Pancreas (tissue), 10 donors: Measurements from ENCODE around the gene CNTNAP5. TPM values are rescaled to one million over a fixed set of nuclear protein-coding genes. Genes with fewer than 3 reads are reported as not detected.

Source experiments
- ATAC-seq, 4 donors: fragments of 200-7000 bp; cut with Tn5 transposase; one replicate each; pipeline versions ENCODE4 v1.8.0 to v1.9.1; 2020; ENCODE audit warnings: mild to moderate bottlenecking in 4 of 4, moderate library complexity in 4 of 4
- DNase-seq, 6 donors: peaks; one replicate each; pipeline ENCODE4 v3.0.0-alpha.2; 2020
- FAIRE-seq: peaks from 2 replicates; lab custom pipeline; 2012; peaks lifted over from hg19 to GRCh38; lab: Jason Lieb, UNC
- H3K27ac ChIP-seq, 4 donors: fragments of 200-600 bp; sonication (generic); 1 replicate in 3 of 4; 2 replicates in 1 of 4; pipeline versions ENCODE4 v1.5.0 to v1.8.0; 2020
- H3K27me3 ChIP-seq, 4 donors: fragments of 200-600 bp; one replicate each; pipeline ENCODE4 v1.8.0; 2021
- H3K36me3 ChIP-seq, 3 donors: fragments of 200-600 bp; sonication (generic) in 1 of 3; one replicate each; pipeline versions ENCODE4 v1.5.0 to v1.8.0; 2020 to 2021
- H3K4me1 ChIP-seq, 3 donors: fragments of 200-600 bp; one replicate each; pipeline ENCODE4 v1.8.0; 2021
- H3K4me3 ChIP-seq, 4 donors: fragments of 200-600 bp; sonication (generic) in 2 of 4; one replicate each; pipeline versions ENCODE4 v1.5.0 to v1.8.0; 2020 to 2021
- H3K9me3 ChIP-seq, 4 donors: fragments of 200-600 bp; one replicate each; pipeline ENCODE4 v1.8.0; 2021
- WGBS, 2 donors: extraction: QIAGEN DNeasy Blood & Tissue Kit; methylation state at CpG; one replicate each; pipeline ENCODE4 v1.1.7; 2013; 5-methylcytosine and 5-hydroxymethylcytosine counted together
- intact Hi-C, 3 donors: fragments of 100-400 bp; cut with DNase I; formaldehyde crosslinking; loops; one replicate each; pipeline versions ENCODE4 v1.11.1 to v1.14.2; 2022
- polyA plus RNA-seq, 2 donors: library from polyadenylated mRNA; stranded (reverse); fragments of 200-250 nt; gene quantifications; one replicate each; pipeline ENCODE4 v1.2.3, GENCODE V29; 2013
- total RNA-seq, 6 donors: library from RNA; stranded (reverse); fragmentation: NEBNext Ultra II Directional in 4 of 6; extraction: Animal tissue kit (Norgen Biotek cat#: 25700) in 4 of 6; gene quantifications; one replicate each; pipeline versions ENCODE4 v1.2.1 to v1.2.4, GENCODE V29; 2021 to 2023
- TF ChIP-seq, protein P1 (sequence below), 4 donors: fragments of 200-600 bp; sonication (generic) in 3 of 4; IDR thresholded peaks; one replicate each; pipeline versions ENCODE4 v1.5.0 to v1.8.0; 2021; ENCODE audit warnings: antibody characterized with exemption in 4 of 4
- donor health status: healthy with polysubstance abuse.
- donor health status: DM: no; HTN: no; CAD: no; lungs with moderate emphysema.
- donor health status: DM: no; HTN: no; CAD: no.
- donor health status: control.
- donor health status: control.
- donor health status: Bipolar disorder and iron deficiency.
- donor health status: DM: yes; HTN: yes; CAD: no.
- donor health status: DM: no; HTN: no; CAD: no.
- donor health status: DM: no; HTN: no; CAD: no.
- donor health status: DM: yes; HTN: yes; CAD: no.

The CNTNAP5 gene
- total and polyA plus RNA-seq, 8 donors = 0.05 to 0.43 (median 0.12) TPM

DNA sequence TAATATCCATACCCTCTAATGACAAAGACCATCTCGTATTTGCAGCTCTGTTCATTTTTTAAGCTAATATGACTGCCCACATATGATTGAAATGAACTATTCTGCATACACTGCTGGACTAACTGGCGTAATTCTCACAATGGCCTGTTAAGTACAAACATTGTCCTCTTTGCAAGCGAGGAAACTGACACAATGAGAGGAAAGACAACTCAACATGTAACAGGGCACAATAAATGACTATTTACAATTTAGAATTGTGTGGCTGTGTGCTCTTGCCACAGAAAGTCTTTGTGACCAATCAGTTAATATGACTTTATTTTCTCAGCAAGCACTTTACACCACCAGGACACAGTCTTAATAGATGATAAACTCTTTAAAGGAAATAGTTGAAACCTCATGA, 498.0 kb downstream of the CNTNAP5 start:
- H3K27ac ChIP-seq = no peak overlapping the region
- H3K27me3 ChIP-seq = no peaks in the 10 kb centered on the region
- DNase-seq = no peak
- TF ChIP-seq, protein P1, sequence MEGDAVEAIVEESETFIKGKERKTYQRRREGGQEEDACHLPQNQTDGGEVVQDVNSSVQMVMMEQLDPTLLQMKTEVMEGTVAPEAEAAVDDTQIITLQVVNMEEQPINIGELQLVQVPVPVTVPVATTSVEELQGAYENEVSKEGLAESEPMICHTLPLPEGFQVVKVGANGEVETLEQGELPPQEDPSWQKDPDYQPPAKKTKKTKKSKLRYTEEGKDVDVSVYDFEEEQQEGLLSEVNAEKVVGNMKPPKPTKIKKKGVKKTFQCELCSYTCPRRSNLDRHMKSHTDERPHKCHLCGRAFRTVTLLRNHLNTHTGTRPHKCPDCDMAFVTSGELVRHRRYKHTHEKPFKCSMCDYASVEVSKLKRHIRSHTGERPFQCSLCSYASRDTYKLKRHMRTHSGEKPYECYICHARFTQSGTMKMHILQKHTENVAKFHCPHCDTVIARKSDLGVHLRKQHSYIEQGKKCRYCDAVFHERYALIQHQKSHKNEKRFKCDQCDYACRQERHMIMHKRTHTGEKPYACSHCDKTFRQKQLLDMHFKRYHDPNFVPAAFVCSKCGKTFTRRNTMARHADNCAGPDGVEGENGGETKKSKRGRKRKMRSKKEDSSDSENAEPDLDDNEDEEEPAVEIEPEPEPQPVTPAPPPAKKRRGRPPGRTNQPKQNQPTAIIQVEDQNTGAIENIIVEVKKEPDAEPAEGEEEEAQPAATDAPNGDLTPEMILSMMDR (IDR thresholded peaks at IDR 0.05) = no peak
- no peaks in the 10 kb centered on the region for H3K4me1 ChIP-seq
- no peaks in the 10 kb centered on the region for H3K36me3 ChIP-seq
- H3K4me3 ChIP-seq = no peak overlapping the region
- intact Hi-C loops = no loop called here
- H3K9me3 ChIP-seq = no peaks in the 10 kb centered on the region
- 63 to 67% methylated on average over 3 of the region's 3 CpGs for WGBS, 2 donors
- no peak for FAIRE-seq
- ATAC-seq = no peak

DNA sequence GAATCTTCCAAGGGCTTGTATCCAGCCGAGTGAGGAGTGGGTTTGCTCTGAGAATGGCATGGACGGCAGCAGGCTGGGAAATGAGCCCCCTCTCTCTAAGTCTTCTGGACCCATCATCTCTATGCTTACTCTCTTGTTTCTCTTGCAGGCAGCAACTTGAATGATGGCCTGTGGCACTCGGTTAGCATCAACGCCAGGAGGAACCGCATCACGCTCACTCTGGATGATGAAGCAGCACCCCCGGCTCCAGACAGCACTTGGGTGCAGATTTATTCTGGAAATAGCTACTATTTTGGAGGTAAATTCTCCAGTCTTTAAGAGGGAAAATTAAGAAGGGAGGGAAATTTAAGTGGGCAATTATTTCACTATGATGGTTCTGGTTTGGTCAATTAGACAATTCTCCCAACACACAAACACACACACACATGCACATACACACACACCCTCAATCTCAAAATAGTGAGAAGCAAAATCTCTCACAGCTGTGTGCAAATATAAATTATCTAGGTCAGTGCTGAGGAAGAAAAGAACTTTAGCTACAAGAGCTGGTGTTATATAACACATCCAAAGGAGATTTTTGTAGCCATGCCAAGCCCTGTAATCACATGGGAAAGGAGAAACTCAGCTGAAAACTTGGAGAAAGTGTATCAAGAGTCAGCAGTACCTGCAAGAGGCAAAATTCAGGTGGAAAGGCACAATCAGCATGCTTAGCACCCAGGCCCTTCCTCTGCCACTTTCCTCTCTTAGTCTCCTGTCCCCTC, 499.2 kb downstream of the CNTNAP5 start:
- H3K36me3 ChIP-seq = no peaks in the 10 kb centered on the region
- H3K27me3 ChIP-seq = no peaks in the 10 kb centered on the region
- intact Hi-C loops = no loop called here
- no peak overlapping the region for H3K4me3 ChIP-seq
- DNase-seq = no peak
- H3K9me3 ChIP-seq = no peaks in the 10 kb centered on the region
- FAIRE-seq = no peak
- no peak overlapping the region for H3K27ac ChIP-seq
- TF ChIP-seq, protein P1 (IDR thresholded peaks at IDR 0.05) = no peak
- WGBS, 2 donors = 79 to 87% methylated on average over 7 of the region's 7 CpGs
- H3K4me1 ChIP-seq = no peaks in the 10 kb centered on the region
- ATAC-seq = no peak

DNA sequence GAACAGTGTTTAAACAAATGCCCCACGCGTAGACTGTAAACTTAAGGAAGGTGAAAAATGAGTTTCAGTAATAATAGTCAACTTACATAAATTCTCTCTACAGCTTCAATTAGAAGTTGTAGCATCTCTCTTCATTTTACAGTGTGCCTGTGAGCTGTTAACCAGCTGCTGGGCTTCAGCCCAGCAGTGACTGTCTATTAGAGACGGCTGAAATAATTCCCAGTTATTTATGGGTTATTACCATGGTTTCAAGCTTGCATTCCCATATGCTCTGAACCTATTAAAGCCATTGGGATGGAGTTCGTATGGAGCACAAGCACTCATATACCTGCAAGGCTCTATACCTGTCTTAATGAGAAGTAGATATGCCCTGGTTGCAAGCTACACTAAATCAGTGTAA, 501.1 kb downstream of the CNTNAP5 start:
- no peak for FAIRE-seq
- ATAC-seq = no peak
- intact Hi-C loops = no loop called here
- no peak overlapping the region for H3K27ac ChIP-seq
- TF ChIP-seq, protein P1 (IDR thresholded peaks at IDR 0.05) = no peak
- DNase-seq = no peak
- no peaks in the 10 kb centered on the region for H3K36me3 ChIP-seq
- WGBS, 2 donors = 69 to 73% methylated on average over 4 of the region's 4 CpGs
- no peak overlapping the region for H3K4me3 ChIP-seq
- H3K4me1 ChIP-seq = no peaks in the 10 kb centered on the region
- H3K27me3 ChIP-seq = no peaks in the 10 kb centered on the region
- no peaks in the 10 kb centered on the region for H3K9me3 ChIP-seq

DNA sequence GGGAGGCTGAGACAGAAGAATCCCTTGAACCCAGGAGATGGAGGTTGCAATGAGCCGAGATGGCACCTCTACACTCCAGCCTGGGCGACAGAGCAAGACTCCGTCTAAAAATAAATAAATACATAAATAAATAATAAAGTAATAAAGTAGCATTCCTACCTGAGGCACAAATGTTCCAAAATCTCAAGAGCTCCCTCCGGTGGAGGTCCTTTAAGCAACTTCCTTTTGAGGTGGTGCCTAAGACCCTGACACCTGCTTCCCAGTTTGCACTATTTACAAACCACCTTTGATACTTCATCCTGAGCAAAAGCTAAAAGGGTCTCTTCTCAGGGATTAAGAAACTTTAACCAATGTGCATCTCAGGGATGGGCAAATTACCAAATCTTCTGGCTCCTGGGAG, 505.1 kb downstream of the CNTNAP5 start:
- Histone ChIP-seq H3K27me3 (no peaks in the 10 kb centered on the region), H3K27ac (no peak overlapping the region), H3K4me1 (no peaks in the 10 kb centered on the region), H3K4me3 (no peak overlapping the region), H3K9me3 (no peaks in the 10 kb centered on the region), H3K36me3 (no peaks in the 10 kb centered on the region)
- WGBS, 2 donors = 69 to 79% methylated on average over 4 of the region's 4 CpGs
- ATAC-seq (no peak), FAIRE-seq (no peak), DNase-seq (no peak)
- intact Hi-C loops = no loop called here
- TF ChIP-seq, protein P1 (IDR thresholded peaks at IDR 0.05) = no peak

DNA sequence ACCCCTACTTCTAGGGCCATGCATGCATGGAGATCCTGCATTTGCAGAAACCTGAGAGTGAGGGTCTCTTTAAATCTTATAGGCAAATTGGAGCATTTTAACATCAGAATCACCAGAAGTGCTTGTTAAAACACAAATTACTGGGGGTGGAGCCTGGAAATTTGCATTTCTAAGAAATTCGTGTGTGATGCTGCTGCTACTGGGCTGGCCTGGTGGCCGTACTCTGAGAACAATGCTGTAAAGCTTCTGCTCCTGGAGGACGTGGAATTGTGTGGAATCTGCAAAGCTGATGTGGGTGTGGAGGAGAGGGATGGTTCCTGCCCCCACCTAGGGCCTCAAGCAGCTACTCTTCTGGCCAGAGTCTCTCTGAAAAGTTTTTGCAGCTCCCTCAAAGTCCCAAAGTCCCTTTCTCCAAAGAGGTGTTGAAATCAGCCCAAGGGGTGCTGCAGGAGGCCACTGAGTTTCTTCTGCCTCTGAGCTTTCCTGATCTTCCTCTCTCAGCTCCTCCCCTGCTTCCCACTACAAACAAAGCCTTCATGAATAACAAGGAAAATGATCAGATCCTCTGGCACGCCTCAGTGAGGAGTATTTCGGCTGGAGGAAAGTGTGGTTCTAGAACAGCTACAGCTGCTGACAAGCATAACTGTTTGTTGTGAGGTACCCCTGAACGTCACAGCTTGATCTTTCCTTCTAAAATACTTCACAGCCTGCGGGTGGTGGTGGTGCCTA, 508.3 kb downstream of the CNTNAP5 start:
- TF ChIP-seq, protein P1 (IDR thresholded peaks at IDR 0.05) = no peak
- ATAC-seq = no peak
- H3K36me3 ChIP-seq = no peaks in the 10 kb centered on the region
- H3K27me3 ChIP-seq = no peaks in the 10 kb centered on the region
- no peak overlapping the region for H3K4me3 ChIP-seq
- no peak overlapping the region for H3K27ac ChIP-seq
- no peaks in the 10 kb centered on the region for H3K4me1 ChIP-seq
- no peaks in the 10 kb centered on the region for H3K9me3 ChIP-seq
- FAIRE-seq = no peak
- WGBS, 2 donors = 47 to 64% methylated on average over 7 of the region's 7 CpGs
- intact Hi-C loops = no loop called here
- no peak for DNase-seq
